Middle frontal gyrus (tissue), 1 donor: ENCODE measurements around the gene C6orf132.
"Not testable (repeated sequence)": the region's sequence is repeated elsewhere in the genome, so short reads cannot be mapped to it uniquely, and the experiment has no call there.

Source experiments
- DNase-seq: peaks from one replicate; pipeline ENCODE4 v3.0.0-alpha.2; 2015; ENCODE audit warnings: low spot score; ENCODE audit errors: extremely low spot score

Gene C6orf132, protein sequence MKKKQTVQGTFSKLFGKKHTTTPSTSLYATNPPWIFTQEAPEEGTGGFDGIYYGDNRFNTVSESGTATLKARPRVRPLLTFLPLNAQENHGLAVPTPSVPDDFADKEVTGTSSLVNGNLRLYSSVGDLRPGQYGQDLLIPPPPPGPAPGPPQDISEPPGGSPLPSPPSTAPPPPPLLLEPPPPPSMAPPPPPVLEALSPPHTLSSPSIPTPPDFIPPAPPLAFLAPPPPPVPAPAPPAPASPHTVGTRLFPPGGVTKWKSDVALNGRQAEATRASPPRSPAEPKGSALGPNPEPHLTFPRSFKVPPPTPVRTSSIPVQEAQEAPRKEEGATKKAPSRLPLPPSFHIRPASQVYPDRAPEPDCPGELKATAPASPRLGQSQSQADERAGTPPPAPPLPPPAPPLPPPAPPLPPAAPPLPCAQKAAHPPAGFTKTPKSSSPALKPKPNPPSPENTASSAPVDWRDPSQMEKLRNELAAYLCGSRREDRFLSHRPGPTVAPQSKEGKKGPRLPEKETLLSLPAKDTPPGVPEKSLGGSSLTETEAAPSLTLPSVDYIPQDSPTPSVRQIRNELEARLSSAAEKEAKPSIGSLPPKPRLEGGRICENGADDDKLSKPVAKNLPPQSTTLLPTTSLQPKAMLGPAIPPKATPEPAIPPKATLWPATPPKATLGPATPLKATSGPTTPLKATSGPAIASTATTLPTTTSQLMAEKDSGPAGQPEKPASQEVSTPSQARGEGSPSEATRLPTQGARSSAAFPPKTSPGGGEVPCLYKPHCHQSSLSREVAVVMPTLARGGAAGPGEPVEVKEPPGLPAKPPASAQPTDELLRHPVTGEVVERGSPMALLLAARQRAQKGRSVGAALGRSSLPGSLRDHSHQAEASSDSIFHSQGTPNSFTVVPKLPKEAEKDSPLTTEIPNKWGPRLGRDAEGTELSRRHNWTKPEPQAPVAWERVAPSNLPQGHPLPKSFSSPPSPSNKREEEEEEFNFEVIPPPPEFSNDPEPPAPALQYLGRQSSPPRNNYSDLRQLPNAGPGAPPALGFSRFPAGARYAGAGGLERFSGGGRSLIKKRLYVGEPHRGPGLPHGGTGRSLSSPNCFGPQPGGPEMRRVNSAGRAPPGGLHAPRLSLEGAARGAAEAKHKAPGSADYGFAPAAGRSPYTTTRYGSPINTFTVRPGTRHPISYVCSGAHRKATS

DNA sequence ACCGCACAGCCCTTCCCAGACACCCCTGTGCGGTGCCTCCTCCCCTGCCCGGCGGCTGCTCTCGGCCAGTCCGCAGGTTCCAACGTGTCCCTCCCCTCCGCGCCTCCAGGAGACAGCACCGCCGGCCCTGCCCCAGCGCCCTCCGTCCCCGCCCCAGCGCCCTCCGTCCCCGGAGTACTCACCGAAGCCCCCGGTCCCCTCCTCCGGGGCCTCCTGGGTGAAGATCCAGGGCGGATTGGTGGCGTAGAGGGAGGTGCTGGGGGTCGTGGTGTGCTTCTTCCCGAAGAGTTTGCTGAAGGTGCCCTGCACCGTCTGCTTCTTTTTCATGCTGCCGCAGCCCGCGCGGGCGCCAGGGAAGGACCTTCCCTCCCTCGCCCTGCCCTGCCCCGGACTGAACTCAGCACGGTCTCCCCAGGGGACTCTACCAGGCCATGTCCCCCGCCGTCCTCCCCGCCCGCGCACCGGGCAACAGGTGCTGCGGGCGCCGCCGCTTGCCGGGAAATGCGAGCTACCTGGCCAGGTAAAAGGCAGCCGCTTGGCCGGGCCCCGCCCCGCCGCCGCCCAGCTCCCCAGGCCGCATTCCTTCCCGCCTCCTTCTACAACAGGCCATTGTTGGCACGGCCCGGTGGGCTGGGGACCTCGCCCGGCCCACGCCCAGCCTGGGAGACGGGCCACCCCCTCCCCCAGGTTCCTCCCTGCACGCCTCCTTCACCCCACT lies at the start of gene C6orf132:
TSS of gene C6orf132 (minus strand) at position 503 of the 718 bp plus-strand sequence. CDS start at position 327, 176 bp downstream.
- no peak for DNase-seq

DNA sequence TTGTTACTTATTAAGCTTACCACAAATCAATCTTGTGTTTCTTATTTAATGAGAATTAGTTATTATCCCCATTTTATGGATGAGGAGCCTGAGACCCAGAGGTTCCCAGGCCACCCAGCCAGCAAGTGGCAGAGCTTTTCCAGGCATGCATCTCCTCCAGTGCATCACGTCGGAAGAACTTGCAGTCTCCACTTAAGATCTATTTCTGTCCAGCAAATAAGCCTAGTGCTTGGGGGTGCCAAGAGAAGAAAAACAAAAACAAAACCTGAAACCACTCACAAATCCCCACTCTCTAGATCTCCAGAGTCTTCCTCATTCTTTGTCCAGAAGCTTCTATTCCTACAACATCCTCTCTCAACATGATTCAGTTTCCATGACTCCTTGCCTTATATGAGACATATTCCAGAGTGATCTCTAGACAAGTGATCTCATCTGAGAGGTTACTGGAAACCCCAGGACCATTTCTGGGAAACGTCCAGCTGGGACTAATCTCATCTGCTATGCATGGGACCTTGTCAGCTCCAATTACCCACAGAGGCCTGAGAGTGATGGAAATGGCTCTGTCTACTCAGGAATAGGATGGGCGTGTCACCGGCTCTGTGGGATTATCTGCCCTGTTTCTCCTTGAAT lies 48.2 kb upstream of the C6orf132 start:
- DNase-seq: no peak

DNA sequence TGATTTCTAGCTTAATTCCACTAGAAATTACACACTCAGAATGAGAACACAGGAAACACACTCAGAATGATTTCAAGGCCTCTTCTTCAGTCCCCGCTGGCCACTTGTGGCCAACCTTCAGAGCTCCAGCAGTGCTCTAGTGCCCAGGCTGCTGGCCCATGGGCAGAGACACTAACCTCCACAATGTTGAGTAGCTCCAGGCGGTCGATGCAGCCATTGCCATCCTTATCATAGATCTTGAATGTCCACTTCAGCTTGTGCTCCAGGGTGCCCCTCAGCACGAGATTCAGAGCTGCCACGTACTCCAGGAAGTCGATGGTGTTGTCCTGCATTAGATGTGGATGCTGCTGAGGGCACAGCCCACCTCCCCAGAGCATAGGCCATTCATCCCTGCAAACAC lies 46.0 kb upstream of the C6orf132 start:
- no peak for DNase-seq

DNA sequence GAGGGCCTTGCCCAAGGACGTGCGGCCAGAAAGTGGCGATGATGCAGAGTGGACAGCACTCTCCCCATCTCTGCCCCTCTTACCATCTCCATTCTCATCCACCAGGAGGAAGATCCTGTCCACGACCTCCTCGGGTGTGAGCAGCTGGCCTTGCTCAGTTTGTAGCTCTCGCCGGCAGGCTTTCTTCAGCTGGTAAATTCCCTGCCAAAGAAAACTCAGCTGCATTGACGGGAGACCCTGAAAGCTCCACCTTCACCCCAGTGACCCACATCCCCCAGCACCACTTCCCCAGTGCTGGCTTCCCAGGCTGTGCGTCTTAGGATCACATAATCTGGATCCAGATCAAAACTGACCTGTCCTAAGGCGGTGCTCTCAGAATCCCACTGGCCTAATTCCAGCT lies 43.2 kb upstream of the C6orf132 start:
- DNase-seq: no peak

DNA sequence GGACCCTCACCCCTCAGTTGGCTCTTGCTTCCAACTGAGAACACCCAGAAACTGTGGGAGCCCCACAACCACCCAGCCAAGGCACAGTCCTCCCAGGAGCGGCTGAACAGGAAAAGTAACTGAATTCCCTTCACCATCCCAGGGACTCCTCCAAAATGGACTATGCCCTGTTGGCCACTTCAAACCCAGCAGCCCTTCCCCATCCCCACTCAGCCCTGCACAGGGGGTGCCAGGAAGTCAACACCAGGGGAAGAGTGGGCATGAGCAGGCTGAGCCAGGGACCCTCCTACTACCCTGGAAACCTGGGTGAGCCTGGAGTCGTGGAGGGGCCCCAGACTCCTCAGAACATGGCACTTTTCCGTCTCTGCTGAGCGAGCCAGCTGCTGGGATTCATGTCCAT lies 42.1 kb upstream of the C6orf132 start:
- no peak for DNase-seq

DNA sequence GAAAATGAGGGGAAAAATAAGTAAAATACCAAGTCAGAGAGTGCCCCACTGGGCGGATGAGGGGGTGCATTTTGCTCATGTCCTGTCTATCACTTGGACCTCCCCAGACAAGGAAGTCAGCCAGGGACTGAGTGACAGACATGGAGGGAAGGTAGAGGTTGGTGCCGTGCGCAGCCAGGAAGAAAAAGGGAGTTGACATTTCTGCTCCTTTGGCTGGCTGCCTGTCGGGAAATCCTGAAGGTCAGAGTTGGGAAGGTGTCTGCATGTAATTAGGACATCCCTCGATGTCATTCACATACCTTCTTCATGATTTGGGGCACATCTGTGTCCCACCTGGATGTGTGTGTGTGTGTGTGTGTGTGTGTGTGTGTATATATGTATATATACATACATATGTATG lies 39.7 kb upstream of the C6orf132 start:
- no peak for DNase-seq

DNA sequence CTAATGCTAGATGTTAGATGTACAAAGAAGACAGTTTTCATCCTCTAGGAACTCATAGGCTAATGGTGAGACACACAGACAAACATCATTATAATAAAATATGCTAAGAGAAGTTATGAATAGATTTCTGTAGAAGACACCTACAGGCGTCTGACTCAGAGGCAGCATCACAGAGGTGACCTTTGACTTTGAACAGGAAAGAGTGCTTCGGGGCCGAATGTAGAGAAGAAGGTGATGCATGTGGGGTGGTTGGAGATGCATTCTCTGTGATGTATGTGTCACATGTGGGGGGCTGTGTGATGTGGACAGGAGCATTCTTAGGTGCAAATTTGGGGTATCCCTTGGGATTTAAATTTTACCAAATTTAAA lies 37.5 kb upstream of the C6orf132 start:
- DNase-seq: no peak

DNA sequence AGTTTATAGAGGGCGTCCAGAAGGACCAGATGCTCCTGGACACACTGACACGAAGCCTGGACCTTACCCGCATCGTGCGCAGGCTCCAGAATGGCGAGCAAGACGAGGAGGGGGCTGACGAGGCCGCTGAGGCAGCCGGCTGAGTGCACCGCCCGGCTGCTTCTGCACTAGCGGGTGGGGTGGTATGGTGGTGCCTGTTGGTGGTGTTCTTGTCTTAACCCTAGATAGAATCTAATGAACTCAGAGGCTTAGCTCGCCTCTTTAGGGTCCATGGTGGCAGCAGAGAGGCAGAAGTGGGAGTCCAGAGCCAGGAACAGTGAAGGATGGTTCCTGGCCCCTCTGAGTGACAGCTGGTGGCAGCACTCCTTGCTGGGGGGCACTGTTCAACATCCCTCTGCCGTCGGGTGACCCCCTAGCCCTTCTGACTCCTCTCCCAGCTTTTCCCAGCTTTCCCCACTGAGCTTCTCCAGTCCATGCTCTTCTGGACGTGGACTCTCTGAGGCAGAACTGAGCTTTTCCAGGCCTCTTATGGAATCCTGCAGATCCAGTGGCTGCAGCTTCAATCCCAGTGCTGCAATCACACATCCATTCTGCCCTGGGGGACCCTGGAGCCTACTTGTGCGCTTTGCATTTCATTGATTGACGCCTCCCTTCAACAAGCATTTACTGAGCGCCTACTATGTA lies 37.0 kb upstream of the C6orf132 start:
- no peak for DNase-seq

DNA sequence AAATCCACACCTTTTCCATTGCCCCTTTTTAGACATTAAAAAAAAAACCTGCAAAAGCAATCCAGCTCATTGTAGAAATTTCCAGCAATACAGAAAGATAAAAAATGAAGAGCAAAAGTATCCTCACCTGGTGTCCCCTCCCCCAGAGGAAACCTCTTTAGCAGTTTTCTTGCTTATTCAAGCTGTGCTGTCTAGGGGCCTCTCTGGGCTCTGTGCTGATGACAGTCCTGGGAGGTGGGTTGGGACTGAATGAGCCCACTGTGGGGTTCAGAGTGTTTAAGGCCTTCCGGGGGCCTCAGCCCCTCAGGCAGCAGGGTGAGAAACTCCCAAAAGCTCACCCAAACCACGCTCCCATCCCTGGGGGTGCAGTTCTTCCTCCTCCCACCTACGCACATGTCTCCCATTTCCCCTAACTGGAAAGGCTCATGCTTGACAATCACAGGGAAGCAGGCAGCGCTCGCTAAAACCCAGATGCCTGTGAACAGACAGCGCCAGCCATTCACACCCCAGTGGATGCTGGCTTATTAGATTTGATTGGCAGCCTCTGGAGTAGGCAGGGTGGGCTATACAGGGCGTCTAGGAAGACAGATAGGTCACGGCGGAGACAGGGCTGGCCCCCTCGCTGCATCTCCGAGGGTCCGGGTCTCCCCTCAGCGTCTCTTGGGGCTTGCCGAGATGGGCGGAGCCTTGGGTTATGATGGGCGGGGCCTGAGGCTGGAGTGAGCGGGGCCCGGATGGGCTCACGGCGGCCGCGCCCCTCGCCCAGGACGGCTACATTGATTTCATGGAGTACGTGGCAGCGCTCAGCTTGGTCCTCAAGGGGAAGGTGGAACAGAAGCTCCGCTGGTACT lies 35.3 kb upstream of the C6orf132 start:
- DNase-seq: no peak

DNA sequence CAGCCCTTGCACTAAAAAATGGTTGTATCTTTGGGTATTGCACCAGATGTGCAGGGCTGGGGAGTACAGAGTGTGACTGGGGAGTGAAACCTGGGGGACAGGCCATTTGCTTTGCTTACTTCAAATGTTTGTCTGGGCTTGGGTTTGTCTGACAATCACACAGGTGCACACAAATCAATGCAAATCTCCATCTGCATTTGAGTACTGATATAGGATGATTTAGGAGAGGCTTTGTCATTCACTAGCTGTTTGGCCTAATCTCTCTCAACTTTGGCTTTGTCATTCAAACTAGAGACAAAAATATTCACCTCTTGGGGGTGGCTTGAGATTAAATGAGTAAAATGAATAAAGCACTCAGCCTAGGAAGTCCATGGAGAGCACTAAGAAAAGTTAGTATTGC lies 34.6 kb upstream of the C6orf132 start:
- no peak for DNase-seq

DNA sequence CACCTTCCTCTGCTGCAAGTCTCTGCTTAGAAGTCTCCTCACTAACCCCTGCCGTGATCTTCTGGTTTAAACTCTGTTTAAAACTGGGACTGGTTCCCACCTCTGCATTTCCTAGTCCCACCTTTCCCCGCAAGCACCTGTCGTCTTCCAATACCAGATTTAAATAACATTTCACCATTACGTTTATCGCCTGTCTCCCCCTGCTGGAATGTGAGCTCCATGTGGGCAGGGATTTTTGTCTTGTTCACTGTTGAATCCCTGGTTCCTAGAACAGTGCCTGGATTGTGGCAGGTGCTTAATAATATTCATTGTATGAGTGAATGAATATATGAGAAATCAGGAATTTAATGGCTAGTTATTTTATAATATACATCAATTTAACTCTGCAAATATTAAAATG lies 33.4 kb upstream of the C6orf132 start:
- no peak for DNase-seq

DNA sequence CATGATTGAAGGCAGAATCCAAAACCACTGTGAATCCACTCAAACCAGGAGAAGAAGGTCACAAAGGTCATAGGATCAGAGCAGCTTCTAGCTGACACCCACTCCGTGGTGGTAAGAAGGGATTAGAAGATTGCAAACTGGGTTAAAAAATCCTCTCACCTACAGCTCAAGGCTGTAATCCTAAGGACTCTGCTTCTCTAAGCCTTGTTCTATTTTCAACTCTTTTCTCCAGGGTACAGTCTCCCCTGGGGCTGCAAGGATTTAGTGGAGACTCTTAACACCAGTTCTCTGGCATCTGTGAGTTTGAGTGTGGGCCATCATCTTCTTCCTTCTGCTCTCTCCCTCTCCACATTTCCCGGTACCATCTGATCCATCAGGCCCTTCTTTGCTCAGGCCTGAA lies 30.7 kb upstream of the C6orf132 start, which contains the start of gene GUCA1A:
TSS of gene GUCA1A (plus strand) at position 264 of the 400 bp plus-strand sequence. CDS start 250 bp downstream, outside the sequence.
- no peak for DNase-seq

DNA sequence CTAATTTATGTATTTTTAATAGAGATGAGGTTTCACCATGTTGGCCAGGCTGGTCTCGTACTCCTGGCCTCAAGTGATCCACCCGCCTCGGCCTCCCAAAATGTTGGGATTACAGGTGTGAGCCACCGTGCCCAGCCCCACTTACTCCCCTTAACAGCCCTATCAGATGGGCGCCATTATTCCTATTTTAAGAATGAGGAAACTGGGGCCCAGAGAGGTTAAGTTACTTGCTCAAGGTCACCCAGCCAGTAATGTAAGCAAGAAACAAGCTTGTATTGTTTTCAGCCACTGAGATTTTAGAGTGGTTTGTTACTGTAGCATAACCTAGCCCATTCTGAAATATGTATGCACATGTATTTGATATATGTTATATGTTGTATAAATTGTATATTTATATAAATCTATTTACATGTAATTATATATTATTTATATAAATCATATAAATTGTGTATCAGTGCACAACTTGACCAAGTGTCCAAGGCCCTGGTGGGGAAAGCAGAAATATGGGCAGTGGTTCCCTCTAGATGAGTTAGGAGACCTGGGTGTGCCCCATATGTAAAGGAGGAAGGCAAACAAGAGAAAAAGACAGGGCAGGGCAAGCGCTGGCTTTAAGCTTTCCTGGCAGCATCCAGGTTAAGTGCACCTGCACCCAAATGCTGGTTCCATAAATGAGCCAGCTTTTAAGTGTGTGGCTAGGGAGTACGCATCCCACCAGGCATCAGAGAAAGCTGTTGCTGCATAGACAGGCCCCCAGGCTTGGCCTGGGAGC lies 29.6 kb upstream of the C6orf132 start:
- DNase-seq: no peak

DNA sequence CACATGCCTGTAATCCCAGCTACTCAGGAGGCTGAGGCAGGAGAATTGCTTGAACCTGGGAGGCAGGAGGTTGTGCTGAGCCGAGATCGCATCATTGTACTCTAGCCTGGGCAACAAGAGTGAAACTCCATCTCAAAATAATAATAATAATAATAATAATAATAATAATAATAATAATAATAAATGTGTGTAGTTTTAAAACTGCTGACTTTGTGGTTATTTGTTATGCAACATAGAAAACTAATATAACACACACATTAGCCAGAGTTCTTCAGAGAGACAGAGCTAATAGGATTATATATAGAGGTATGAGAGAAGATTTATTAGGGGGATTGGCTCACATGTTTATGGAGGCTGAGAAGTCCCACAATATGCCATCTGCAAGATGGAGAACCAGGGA lies 27.4 kb upstream of the C6orf132 start:
- not testable (repeated sequence) for DNase-seq

DNA sequence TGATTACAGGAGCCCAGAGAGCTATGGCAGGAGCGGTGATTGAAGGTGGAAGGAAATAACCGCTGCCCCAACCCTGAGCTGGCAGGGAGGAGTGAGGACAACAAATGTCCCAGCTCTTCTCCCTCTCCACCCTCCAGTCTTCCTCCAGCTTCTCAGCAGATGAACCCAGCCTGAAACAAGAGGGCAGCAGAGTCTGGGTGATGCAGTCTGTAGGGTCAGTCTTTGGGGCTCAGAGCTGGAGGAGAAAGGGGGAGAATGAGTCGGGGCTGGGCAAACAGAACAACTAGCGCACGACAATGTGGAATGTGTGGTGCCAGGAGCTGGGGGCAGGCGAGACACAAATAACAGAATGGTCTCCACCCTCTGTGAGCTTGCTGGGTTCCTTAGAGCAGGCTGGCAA lies 26.2 kb upstream of the C6orf132 start:
- DNase-seq: no peak

DNA sequence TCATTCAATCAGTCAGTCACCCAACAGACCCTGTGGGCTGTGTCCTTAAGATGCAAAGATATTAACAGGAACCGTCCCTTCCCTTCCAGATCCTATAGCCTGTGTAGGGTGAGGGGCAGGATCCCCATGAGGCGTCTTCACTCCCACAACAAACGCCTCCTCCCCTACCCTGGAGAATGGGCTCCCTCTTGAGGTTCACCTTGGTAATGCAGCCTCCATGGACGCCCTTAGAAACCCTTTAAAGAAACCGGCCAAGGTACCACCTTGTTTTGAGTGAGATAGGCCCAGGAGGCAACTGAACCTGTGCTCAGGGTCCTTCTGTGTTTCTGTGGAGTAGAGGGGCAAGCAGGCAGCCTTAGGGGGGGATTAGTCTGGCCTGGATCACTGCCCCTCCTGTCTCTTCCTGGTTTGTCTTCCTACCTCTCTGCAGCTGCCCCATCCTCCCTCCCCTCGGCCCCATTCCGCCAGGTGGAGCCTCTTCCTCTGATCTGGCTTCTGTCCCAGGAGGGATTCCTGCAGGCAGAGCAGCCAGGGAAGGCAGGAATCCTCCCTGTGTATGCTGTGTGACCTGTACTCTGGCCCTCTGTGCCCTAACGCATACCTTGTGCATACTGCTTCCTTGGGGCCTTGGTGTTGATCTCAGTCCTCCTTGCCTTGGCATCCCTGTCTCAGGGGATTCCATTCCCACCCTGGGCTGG lies 24.2 kb upstream of the C6orf132 start:
- DNase-seq: peak; percentile 27

DNA sequence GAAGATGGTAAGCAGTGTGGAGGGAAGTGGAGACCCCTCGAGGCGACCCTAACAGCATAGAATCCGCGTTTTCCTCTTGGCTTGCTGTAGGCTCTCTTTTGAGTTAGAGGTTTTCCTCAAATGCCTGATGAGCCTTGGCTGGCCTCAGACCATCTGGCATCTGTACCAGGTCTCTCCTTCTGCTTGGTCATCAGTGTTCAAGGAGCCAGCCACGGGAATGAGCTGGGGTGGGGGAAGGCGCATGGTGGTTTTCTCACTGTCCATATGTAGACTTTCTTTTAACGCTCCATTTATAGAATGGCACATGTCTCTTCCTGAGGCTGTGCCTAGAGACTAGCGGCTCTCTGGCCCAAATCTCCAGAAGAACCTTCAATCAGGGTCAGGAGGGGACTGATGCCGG lies 22.6 kb upstream of the C6orf132 start:
- DNase-seq: no peak

DNA sequence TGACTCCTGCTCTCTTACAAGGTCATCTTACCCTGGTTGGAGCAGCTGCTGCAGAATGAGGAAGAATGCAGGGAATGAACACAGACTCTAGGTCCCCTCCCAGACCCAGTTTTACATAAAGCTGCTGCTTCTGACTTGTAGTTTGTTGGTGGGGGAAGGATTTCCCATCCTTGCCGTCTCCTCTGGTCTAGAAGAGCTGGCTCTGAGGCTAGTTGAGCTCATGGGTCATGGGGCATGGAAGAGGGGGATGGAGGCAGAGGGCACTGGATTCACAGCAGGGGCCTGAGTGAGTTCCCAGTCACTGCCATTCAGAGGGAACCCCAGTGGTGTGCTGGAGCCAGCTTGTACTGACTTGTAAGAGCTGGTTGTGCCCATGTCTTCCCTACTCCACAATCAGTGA lies 21.6 kb upstream of the C6orf132 start:
- no peak for DNase-seq
